GM18508 (cell line): ENCODE data around the gene GINS1.
A peak's percentile ranks its signal among the peaks of the same experiment; 100 is the strongest.

Experiments used
- ATAC-seq: cut with Tn5 transposase; IDR thresholded peaks from one replicate; pipeline ENCODE4 v1.9.1; 2021; ENCODE audit warnings: moderate number of reproducible peaks; ENCODE audit not compliant: insufficient read depth, unreplicated experiment

Gene GINS1

DNA sequence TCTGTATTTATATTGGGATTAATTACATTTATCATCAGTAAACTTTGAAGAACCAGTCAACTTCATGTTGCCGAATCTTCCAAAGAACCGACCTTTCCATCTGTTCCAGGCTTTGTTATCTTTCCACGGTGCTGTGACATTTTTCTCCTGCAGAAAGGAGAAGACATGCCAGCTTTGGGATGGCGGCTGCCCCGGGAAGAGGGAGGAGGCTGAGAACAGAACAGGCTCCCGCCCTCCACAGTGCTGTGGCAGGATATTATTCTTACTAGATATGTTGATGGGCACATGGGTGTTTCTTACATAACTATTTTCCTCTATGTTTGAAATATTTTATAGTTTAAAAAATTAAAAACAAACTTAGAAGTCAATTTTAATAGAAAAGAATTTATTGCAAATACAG lies 44.9 kb downstream of the GINS1 start:
- no peak for ATAC-seq

DNA sequence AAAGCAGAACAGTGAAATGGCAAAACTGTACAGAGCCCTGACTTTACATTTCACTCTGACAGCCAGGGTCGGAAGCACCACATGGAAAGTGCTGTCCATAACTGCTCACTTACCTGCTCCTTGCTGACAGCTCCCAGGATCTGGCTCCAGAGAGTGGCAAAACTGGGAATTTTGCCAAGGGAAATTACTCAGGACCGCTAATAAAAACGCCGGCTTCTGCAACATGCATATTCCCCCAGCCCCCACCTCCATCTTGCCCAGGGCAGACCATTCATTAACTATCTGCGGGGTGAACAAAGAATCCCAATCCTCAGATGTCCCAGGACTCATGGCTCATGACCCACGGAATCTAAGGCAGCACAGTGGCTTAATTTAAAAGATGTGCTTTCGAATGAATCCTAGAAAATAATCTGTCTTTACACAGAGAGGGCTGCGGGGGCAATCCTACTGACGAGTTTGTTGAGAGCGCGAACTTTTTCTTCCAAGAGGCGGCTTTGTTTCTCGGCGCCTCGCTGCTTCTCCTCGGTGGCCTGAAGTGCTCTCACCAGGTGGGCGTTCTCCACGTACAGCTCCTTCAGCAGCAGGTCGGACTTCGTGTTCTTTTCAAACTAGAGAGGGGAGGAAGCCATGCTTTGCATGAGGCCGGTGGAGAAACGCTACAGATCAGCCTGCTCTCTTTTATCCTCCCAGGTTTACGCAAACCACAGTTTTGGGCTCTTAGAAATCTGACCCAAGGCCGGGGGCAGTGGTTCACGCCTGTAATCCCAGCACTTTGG lies 45.8 kb downstream of the GINS1 start:
- no peak for ATAC-seq

DNA sequence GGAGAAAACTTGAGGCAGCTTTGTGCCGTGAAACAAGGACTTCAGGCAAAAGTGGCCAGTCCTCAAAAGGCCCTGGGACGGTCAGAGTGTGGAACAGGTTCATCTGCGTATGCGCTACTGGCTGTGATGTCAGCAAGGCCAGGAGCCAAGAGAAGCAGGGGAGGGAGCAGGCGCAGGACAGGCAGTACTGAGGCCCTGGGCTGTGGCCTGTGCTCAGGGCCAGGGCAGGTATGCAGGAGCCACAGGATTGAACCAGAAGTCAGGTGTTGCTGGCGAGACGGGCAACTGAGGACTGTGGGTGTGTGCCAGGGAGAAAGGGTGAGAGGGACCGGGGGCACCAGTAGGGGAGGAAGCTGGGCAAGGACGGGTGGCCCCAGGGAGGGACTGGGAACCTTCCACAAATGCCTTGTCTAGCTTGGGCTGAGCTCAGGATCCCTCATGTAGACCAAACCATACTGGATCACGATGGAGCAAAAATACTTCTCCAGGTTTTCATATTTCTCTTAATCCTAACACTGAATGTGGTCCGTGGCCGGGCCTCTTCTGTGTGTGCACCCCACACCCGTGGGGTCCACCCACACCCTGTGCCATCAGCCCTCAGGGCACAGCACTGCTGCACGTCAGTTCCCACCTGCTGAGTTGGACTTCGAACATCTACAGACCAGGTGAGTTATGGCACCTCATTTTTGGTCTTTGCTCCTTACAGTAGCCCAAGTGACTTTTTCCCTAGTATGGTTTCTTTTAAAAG lies 46.9 kb downstream of the GINS1 start:
- no peak for ATAC-seq

DNA sequence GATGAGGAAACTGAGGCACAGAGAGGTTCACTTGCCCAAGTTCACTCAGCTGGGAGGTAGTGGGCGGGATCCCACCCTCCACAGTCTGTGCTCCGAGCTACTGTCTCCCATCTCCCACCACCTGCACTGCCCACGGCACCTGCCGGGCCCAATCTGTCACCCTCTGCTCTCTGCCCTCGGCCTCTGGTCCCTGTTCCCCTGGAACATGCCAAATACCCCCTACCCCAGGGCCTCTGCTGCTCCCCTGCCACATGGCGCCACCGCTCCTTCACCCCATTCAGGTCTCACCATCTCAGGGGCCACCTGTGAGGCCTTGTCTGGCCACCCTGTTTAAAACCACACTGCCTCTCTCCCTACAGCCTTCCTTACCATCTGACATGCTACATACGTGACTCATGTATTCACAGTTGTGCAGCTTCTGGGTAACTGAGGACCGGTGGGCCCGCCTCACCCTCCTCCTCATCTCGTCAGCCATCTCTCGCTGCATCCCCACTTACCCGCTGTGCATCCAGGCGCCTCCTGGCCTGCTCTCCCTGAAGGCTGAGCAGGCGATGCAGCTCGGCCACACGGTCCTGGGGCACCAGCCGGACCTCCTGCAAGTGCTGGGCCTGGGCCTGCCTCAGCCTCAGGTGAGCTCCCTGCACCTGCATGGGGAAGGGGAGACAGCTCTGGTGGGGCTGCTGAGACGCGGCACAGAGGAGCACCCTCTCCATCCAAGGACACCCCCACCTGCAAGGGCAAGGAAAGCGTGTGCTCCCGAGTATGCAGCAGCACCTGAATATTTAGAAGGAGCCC lies 50.6 kb downstream of the GINS1 start:
- ATAC-seq, result no peak

DNA sequence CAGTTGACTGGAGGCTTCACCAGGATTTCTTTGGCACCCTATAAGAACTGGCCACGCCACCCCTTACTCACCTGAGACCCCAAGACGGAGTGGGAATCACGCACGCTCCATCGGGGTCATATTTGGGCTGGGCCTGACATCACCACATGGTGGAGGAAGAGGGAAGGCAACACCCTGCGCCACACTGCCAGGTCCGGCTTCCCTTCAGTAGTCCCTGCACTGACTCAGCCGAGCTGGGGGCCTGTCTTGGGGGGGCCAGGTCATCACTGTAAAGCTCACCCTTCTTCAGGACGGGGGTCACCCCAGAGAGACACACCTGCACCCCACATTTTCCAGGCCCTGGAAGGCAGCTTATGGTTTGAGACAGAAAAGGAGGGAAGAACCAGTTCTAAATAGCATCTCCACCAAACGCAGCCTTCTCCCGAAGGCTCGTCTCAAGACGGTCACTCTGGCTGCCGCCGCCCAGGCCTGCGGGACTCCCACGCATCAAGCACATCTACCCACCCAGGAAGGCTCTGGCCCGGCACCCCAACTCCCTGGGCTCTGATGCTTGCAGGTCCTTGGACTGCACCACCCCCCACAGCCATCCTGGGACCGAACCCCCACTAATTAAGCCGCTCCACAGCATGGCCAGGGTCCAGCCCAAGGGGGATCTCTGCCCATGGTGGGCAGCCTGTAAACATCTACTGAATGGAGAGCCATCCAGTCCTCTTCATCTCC lies 51.8 kb downstream of the GINS1 start:
- no peak for ATAC-seq

DNA sequence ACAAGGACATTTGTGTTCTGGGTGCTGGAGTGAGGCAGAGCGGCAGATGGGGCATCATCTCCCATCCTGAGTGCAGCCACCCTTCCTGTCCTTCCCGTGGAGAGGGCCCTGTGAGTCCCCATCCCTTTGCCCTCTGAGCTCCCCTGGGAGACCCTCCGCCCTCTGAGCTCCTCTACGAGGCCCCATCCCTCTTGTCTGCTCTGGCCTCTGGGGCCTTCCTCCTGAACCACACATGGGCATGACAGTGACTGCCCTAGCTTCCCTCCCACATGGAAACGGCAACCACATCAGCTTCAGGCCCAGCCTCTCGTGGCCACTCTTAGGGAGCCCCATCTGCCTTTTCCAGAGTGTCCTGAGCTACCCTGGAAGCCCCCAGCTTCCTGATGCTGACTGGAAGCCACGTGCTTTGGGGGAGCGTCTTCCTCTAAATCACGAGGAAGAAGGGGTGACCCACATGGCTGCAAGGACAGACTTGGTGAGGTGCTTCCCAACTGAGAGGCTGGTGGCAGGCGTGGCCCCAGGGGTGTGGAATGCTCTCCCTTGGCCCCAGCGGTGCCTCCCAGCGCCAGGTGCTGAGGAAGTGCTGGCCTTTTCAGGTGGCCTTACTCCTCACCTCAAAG lies 52.6 kb downstream of the GINS1 start:
- ATAC-seq, result no peak

DNA sequence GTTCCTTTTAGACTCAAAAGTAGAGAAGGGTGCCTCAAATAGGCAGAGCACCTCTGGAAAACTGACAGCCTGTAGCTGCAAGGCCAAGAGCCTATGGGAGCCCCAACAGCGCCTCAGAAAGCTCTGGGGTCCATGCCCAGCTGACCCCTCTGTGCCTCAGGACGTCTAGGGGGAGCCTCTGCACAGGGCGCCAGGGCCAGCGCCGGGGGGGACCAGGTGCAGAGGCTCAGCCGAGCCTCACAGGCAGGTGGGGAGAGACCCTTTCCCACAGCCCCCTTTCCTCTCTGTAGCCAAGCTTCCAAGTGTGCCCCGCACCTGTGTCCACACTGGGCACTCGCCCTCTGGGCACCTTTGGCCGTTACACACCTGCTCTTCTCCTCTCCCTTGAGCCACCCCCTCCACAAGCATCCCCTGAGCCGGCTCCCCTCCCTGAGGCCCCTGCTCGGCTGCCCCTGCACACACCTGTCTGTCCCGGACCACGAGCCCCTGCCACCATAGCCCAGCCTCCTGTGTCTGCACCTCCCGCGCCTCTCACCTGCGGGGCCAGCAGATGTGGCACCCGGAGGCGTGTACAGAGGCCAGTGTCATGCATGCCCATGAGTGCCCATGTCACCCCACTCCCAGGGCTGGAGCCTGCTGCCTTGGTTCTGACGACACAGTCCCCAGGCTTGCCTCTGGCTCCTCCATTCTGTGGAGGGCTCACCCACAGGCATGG lies 53.2 kb downstream of the GINS1 start:
- no peak for ATAC-seq

DNA sequence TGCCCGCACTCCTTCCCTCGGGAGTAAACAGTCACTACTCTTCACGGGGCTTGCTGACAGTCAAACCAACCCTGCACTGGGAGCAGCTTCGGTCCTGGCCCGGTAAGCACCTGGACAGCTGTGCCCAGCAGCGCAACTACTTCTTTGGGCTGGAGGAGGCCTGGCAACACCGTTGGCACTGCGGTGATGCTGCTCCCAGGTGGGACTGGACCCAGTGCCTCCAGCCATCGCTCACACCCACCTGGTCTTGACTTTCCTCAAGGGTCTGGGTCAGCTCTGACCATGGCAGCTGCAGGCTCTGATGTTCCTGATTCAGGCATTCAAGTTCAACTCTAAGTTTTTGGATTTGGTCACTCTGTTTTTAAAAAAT lies 53.8 kb downstream of the GINS1 start:
- ATAC-seq, result no peak

DNA sequence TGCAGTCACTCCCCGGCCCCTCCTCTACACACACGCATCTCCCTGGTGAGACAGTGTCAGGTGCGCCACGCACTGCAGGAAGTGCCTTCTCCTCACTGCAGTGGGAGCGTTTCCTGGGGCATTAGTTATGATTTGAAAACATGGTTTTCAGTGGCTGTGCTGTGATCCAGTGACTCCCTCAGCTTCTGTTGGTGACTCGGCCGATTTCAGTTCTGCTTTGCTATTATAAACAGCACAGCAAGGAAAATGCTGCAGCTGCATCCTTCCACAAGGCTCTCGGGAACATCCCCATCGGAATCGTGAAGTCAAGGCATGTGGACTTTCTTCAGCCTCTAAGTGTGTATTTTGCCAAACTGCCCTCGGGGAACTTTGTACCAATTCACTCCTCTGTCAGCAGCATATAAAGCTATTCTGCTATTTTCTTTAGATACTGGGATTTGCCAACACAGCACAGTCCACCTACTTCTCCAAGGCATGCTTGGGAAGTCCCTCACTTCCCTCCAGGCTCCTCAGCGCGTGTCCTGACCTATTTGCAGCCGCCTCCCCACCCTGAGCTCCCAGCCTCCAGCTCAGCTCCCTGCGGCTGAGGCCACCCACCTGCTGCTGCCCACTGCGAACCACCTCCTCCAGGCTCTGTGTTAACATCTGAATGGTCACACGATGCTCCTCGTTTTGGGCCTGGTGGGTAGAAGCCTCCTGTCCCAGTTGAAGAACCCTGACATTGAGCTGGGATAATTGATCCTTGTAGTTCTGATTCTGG lies 54.5 kb downstream of the GINS1 start:
- no peak for ATAC-seq

DNA sequence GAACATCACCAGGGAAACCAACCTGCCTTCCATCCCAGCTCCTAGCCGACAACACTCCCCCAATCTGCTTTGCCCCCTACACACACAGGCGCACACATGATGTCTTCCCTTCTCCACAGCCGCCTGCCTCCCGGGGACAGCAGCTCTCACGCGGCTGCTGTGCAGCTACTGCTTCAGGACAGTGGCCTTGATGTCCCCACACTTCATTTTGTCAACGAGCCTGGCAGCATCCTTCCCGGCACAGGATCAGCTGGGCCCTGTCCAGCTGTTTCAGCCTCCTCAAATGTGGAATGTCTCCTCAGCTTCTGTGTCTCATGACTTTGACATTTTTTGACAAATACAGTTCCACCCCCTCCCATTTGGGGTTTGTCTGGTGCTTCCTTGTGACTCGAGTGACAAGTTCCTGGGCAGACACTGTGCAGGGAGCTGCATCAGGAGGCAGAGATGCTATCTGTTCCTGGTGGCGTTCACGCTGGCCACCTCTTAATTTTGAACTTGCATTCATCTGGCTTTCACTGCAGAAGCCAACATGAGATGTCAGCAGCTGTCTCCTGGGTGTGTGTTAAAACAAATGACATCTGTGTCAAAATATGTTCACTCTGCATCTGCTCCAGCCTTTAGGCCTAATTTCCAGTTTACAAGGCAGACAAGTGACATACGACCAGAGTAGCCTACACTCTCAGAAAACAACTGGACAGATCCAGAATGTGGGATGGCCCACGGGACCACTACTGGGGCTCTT lies 57.2 kb downstream of the GINS1 start:
- no peak for ATAC-seq

DNA sequence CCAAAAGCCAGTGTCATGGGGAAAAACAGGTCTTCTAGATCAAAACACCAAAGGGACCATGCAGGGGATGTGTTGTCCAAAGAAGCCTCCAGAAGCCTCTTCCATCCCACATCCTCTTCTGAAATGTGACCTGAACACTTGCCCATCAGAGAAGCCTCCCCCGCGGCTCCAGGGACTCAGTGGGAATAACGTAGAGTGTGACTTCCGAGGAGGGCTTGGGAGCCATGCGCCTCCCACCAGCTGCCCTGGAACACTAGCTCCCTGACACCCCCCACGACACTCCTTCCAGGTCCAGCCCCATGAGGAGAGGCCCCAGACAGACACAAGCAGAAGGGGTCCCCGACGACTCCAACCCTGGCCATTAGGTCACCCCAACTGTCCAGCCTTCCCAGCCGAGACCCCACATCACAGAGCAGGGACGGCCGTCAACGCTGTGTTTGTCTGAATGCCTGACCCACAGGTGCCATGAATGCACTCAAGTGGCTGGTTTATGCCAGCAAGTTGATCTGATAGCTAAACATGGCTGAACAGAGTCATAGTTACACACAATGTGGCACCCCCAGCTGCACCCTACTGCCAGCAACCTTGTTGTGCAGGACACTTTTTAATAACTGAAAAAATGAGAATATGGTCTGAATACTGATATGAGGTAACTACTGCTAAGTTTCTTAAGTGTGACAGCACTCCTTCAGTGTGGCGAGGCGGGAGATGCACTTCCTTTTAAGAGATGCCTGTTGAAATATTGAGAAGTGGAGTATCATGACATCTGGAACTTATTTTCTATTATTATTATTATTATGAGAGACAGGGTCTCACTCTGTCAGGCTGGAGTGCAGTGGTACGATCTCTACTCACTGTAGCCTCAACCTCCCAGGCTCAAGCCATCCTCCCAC lies 58.0 kb downstream of the GINS1 start:
- no peak for ATAC-seq

DNA sequence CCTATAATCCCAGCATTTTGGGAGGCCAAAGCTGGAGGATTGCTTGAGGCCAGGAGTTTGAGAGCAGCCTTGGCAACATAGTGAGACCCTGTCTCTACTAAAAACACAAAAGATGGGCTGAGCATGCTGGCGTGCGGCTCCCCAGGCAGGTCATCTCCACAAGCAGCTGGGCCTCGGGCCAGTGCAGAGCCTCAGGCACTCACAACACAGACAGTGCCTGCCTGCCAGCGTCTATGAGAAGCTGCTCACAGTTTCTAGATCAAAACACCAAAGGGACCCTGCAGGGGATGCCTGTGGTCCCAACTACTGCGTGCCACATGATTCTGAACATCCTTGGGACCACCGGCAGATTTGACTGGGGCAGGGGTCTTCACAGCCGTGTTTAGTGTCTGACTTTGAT lies 59.4 kb downstream of the GINS1 start:
- ATAC-seq, result no peak

DNA sequence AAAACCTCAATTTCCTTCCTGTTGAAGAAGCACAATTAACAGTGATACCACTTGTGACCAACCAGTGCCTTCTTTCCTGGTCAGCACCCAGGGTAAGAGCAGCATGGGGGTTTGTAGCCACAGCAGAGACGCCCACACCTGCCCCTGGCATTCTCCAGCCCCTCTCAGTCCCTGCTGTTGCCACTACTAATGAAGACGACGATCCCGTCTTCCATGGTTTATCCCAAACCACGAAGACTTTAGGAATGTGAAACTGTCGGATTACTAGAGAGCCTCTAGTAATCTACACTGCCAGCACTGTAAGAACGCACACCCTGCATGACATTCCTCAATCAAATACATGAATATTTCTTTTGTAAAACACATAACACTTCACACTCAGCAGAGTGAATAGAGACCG lies 60.0 kb downstream of the GINS1 start:
- no peak for ATAC-seq

DNA sequence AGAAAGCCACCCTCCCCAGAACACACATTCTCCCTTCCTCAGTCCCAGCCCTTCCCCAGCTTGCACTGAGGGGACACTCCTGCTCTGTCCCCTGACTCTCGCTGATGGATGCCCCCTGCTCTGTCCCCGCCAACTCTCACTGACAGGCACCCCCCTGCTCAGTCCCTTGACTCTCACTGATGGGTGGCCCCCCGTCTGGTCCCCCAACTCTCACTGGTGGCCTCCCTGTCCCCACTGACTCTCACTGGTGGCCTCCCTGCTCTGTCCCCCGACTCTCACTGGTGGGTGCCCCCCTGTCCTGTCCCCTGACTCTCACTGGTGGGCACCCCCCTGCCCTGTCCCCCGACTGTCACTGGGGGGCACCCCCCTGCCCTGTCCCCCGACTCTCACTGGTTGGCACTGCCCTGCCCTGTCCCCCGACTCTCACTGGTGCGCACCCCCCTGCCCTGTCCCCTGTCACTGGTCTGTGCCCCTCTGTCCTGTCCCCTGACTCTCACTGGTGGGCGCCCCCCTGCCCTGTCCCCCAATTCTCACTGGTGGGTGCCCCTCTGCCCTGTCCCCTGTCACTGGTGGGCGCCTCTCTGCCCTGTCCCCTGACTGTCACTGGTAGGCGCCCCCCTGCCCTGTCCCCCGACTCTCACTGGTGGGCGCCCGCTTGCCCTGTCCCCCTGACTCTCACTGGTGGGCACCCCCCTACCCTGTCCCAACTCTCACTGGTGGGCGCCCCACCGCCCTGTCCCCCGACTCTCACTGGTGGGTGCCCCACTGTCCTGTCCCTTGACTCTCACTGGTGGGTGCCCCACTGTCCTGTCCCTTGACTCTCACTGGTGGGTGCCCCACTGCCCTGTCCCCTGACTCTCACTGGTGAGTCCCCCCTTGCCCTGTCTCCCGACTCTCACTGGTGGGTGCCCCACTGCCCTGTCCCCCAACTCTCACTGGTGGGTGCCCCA lies 60.9 kb downstream of the GINS1 start:
- ATAC-seq, result no peak

DNA sequence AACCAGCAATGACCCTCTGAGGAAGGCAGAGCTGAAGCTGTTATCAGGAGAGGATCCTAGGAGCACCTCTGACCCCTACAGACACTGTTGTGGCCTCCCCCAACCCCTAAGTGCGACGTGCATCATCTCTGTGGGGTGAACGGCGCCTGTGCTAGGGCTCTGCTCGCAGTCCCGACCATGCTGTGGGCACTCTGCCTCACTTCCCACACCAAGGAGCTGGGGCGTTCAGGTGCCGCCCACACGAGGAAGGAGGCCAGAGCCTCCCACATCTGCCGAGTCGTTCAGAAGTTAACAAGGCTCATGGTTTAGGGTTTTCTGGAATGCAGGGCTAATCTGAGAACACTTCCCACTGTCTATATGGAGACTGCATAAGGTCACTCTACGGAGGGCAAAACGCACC lies 62.1 kb downstream of the GINS1 start:
- no peak for ATAC-seq

DNA sequence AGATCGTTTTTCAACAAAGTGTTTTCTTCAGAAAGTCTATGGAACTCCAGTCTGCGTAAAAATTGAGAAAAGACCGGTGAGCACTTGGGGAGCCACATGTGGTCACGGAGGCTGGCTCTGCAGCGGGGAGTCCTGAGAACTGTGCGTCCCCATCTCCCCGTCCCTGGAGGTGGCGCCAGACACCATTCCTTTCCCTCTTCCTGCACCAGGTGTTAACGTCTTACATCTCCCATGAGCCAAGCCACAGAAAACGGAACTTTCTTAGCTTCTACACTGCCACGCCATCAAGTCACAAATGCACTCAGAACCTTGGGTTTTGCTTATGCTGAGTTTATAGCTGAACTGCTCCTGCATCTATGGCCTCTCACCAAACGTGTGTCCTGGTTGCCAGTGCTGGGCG lies 62.6 kb downstream of the GINS1 start:
- peak; percentile 76 for ATAC-seq
